Measurements from ENCODE around the gene WNT3A. TPM values are rescaled to one million over a fixed set of nuclear protein-coding genes. Genes with fewer than 3 reads are reported as not detected.
A peak's percentile ranks its signal among the peaks of the same experiment; 100 is the strongest.

Gene WNT3A
- total RNA-seq, 6 experiments from 2014 or later, result not detected

DNA sequence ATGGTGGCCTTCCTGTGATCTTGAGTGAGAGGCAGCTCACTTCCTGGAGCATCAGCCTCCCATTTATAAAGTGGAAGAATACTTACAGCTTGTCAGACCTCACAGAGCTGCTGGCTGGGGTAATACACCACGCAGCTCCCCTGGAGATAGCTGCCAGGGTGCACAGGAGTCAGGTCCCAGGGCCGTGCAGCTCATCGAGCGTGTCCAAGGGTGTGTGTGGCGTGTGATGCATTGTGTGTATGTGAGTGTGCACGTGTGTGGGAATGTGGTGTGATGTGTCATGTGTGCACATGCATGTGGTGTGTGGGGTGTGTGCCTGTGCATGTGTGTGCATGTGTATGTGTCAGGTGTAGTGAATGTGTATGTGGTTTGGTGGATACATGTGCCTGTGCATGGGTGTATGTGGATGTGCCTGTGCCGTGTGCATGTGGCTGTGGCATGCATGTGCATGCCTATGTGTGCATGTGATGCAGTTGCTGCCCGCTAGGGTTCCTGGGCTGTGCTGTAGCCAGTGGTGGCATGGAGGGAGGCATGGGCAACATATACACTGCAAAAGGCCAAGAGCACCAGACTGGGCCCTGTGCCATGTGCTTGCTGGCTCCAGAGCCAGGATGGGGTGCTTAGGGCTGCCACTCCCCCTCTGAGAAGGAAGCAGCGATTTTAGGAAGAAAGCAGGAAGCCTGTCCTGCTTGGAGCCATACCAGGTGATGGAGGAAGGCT, 24.6 kb downstream of the WNT3A start:
- H3K4me3 ChIP-seq, result no peak overlapping the region
- no peaks in the 10 kb centered on the region for H3K27me3 ChIP-seq
- H3K4me1 ChIP-seq, result no peaks in the 10 kb centered on the region
- peak in 2 of 3 donors; percentile 18 to 27 for DNase-seq
- H3K27ac ChIP-seq, result no peak overlapping the region
- no peaks in the 10 kb centered on the region for H3K36me3 ChIP-seq
- 51% methylated on average over 2 of the region's 9 CpGs for WGBS (ENCODE audit: insufficient coverage, low coverage, low lambda C conversion rate, missing lambda C conversion rate)
- intact Hi-C loops (cut with DNase I), result no loop called here
- ATAC-seq, result no peak
- H3K9me3 ChIP-seq, result no peaks in the 10 kb centered on the region
- TF ChIP-seq POLR2A (IDR thresholded peaks at IDR 0.05), result no peak
- TF ChIP-seq, protein P1, sequence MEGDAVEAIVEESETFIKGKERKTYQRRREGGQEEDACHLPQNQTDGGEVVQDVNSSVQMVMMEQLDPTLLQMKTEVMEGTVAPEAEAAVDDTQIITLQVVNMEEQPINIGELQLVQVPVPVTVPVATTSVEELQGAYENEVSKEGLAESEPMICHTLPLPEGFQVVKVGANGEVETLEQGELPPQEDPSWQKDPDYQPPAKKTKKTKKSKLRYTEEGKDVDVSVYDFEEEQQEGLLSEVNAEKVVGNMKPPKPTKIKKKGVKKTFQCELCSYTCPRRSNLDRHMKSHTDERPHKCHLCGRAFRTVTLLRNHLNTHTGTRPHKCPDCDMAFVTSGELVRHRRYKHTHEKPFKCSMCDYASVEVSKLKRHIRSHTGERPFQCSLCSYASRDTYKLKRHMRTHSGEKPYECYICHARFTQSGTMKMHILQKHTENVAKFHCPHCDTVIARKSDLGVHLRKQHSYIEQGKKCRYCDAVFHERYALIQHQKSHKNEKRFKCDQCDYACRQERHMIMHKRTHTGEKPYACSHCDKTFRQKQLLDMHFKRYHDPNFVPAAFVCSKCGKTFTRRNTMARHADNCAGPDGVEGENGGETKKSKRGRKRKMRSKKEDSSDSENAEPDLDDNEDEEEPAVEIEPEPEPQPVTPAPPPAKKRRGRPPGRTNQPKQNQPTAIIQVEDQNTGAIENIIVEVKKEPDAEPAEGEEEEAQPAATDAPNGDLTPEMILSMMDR (IDR thresholded peaks at IDR 0.05), result no peak

DNA sequence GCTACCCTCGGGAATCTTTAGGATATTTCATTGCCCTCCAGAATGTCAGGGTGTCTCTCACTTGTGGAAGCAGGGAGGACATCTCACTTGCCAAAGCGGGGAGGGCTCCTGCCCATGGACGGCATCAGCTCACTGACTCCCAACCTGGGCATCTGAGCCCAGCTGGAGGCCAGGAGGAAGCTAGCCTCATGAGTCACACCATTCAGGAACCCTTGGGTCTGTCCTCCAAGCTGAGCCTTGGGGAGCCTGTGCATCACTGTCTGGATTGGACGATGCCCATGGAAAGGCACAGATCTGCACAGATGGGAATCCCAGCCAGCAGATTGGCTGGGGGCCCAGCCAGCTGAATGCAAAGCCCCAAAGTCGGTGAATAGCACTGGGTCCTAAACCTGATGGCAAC, 25.2 kb downstream of the WNT3A start:
- Histone ChIP-seq H3K4me1 (no peaks in the 10 kb centered on the region), H3K27ac (no peak overlapping the region), H3K36me3 (no peaks in the 10 kb centered on the region), H3K27me3 (no peaks in the 10 kb centered on the region), H3K9me3 (no peaks in the 10 kb centered on the region), H3K4me3 (no peak overlapping the region)
- DNase-seq, result peak in 1 of 3 donors; percentile 12
- 80% methylated on average over 1 of the region's 5 CpGs for WGBS (ENCODE audit: insufficient coverage, low coverage, low lambda C conversion rate, missing lambda C conversion rate)
- no peak for ATAC-seq
- intact Hi-C loops (cut with DNase I), result no loop called here
- TF ChIP-seq, protein P1 (IDR thresholded peaks at IDR 0.05), result no peak
- TF ChIP-seq POLR2A (IDR thresholded peaks at IDR 0.05), result no peak

DNA sequence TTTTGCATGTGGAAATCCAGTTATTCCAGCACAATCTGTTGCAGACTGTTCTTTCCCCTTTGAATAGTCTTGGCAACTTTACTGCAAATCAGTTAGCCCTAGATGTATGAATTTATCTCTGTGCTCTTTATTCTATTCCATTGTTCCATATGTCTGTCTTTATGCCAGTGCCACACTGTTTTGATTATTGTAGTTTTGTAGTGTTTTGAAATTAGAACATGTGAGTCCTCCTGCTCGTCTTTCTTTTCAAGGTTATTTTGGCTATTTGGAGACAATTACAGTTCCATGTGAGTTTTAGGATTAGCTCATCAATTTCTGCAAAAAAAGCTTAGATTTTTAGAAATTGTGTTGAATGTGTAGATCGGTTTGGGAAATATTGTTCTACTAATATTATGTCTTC, 26.6 kb downstream of the WNT3A start:
- intact Hi-C loops (cut with DNase I), result no loop called here
- H3K4me3 ChIP-seq, result no peak overlapping the region
- H3K9me3 ChIP-seq, result no peaks in the 10 kb centered on the region
- ATAC-seq (no peak), DNase-seq (no peak)
- no peaks in the 10 kb centered on the region for H3K27me3 ChIP-seq
- no peaks in the 10 kb centered on the region for H3K4me1 ChIP-seq
- WGBS (ENCODE audit: insufficient coverage, low coverage, low lambda C conversion rate, missing lambda C conversion rate), result 62% methylated on average over 2 of the region's 2 CpGs
- no peak overlapping the region for H3K27ac ChIP-seq
- TF ChIP-seq, protein P1 (IDR thresholded peaks at IDR 0.05), result no peak
- no peak for TF ChIP-seq POLR2A (IDR thresholded peaks at IDR 0.05)
- no peaks in the 10 kb centered on the region for H3K36me3 ChIP-seq

DNA sequence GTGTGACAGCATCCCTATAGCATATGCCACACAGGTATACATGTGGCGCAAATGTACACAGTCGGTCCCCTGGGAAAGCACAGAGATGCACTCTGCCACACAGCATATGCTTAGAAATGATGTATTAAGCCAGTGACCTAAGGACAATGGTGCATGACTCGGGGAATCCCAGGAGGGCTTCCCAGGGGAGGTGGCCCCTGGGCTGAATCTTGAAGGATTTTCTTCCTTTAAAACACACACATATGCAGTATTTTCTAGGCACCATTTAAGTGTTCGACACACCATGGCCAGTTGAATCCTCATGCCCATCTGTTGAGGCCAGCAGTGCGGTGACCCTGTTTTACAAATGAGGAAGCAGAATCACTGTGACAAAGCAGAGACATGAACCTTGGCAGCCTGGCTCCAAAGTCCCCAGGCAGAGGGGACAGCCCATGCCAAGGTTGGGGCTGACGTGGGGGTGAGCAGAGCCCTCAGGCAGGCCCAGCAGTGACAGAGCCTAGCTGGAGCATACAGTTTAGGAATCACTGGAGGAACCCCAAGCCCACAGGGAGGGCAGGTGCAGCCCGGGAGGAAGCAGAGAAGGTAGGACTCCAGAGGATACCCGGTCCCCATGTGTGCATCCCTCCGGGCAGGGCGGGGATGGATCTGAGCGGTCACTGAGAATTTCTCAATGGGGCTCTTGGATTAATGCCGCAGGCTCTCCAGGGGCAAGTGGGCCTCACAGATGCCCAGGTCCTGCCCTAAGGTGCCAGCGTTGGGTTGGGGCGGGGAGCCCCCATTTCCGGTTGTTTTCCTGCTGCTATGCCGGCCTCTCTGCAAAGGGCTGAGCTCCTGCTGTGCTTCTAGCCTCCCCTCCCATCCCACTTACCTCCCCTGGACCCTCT, 28.4 kb downstream of the WNT3A start:
- Histone ChIP-seq H3K27ac (no peak overlapping the region), H3K4me1 (no peaks in the 10 kb centered on the region), H3K36me3 (no peaks in the 10 kb centered on the region), H3K4me3 (no peak overlapping the region), H3K27me3 (no peaks in the 10 kb centered on the region), H3K9me3 (no peaks in the 10 kb centered on the region)
- intact Hi-C loops (cut with DNase I), result no loop called here
- no peak for TF ChIP-seq POLR2A (IDR thresholded peaks at IDR 0.05)
- TF ChIP-seq, protein P1 (IDR thresholded peaks at IDR 0.05), result no peak
- DNase-seq, result peak in 1 of 3 donors; percentile 25
- 80% methylated on average over 2 of the region's 16 CpGs for WGBS (ENCODE audit: insufficient coverage, low coverage, low lambda C conversion rate, missing lambda C conversion rate)
- no peak for ATAC-seq

Data from right lobe of liver (tissue), 6 donors.